GM18520 (cell line): ENCODE data around the gene TMOD3.
"Not testable (repeated sequence)": the region's sequence is repeated elsewhere in the genome, so short reads cannot be mapped to it uniquely, and the experiment has no call there.

Experiments used
- ATAC-seq: cut with Tn5 transposase; IDR thresholded peaks from one replicate; pipeline ENCODE4 v1.9.1; 2021; ENCODE audit not compliant: unreplicated experiment

The TMOD3 gene

GRCh38 chr15:51829376-51830275, at the start of gene TMOD3:
Gene TMOD3 (plus strand): TSS chr15:51829653. CDS start chr15:51862885, 33,232 bp downstream.
- peak; percentile 84 for ATAC-seq

DNA sequence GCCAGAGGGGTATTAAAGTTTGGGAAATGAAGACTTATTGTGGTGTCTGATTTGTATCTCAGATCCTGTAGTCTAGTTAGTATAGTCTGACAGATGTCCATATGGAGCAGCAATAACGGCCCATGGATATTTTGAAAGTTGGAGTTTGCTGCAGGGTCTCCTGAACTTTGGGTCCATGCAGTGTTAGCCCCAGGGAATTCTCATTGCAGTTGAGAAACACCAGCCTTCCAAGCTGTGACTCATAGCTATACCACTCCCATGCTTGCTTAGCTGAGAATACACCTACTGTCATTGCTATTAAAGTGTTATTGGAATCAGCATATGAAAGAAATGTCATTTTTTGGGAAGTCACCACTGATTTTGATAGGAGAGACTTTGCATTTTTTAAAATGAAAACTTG, 48.8 kb upstream of the TMOD3 start:
- ATAC-seq, result no peak

GRCh38 chr15:51781506-51781905, 47.9 kb upstream of the TMOD3 start:
- no peak for ATAC-seq

GRCh38 chr15:51782357-51782896, 47.0 kb upstream of the TMOD3 start:
- ATAC-seq, result no peak

DNA sequence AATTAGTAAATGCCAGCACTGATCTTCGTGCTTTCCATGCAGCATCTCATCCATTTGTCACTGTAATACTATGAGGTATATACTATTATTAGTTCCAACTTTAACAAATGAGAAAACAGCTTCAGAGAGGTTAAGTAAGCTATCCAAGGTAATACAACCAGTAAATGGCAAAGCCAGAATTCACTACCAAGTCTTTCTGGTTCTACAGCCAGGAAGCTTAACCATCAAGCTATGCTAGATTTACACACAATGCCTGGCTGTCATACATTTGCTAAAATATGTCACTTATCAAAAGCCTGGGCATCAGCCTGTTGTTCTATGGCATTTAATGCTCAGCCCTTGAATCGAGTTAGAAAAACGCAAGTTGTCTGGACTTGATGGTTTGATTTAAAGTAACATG, 45.5 kb upstream of the TMOD3 start:
- no peak for ATAC-seq

GRCh38 chr15:51787130-51787529, 42.3 kb upstream of the TMOD3 start:
- ATAC-seq, result not testable (repeated sequence)

- not testable (repeated sequence) for ATAC-seq
Observed at GRCh38 chr15:51792474-51792873, 37.0 kb upstream of the TMOD3 start.

- ATAC-seq, result no peak
Observed at GRCh38 chr15:51793521-51794305, 35.7 kb upstream of the TMOD3 start.

GRCh38 chr15:51796847-51797401, 32.5 kb upstream of the TMOD3 start:
- ATAC-seq, result no peak

DNA sequence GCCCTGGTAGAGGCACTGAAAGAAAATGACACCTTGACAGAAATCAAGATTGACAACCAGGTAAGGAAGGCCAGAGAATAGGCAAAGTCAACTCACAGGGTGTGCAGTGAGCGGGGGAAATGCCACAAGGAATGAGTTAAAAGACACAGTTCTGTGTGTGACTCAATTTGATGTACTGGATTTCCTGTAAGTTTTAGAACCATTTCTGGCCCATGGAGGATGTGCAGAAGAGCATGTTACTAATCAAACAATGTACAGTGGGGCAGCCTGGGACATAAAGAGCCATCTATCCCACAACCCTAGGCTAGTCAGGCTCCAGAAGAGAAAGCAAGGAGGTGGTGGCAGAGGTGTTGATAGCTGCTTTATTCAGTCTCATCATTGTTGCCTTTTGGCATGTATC, 31.2 kb upstream of the TMOD3 start:
- ATAC-seq, result no peak

GRCh38 chr15:51799282-51800252, 29.9 kb upstream of the TMOD3 start:
- no peak for ATAC-seq

DNA sequence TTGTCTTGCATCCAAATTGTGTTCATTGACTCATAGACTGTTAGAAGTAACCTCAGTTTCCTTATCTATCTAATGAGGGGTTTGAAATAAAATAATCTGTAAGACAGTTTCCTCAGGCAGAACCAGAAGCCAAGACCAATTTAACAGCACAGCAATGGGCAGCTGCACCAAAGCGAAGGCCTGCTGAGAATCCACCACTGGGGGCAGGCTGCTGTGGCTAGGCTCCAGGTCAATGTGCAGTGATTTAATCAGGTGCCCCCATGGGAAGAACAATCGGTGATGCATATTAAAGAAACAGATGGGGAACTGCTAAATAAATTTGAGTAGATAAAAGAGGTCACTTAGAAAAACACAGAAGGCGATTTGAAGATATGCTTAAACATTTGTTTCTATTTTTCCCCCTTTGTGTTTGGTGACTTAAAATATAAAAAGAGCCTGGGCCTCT, 28.0 kb upstream of the TMOD3 start:
- ATAC-seq, result no peak

- ATAC-seq, result no peak
Observed at GRCh38 chr15:51802593-51802992, 26.9 kb upstream of the TMOD3 start.

GRCh38 chr15:51803965-51804364, 25.5 kb upstream of the TMOD3 start:
- ATAC-seq, result no peak

DNA sequence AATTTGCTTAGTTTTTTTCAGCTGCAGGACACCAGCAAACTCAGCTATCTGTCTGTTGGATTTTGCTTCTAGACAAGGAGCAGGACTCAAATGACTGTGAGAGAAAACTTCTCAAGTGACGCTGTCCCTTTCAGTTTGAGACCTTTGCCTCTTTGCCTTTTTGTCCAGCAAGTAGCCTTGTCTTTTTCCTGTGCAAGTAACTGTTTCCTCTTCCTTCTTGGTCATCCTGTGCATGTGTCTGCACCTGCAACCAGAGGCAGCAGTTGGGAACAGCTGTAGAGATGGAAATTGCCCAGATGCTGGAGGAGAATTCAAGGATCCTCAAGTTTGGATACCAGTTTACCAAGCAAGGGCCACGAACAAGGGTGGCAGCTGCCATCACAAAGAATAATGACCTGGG, 23.3 kb upstream of the TMOD3 start:
- ATAC-seq, result no peak

GRCh38 chr15:51809457-51809856, 20.0 kb upstream of the TMOD3 start:
- no peak for ATAC-seq

- no peak for ATAC-seq
Observed at GRCh38 chr15:51812598-51812997, 16.9 kb upstream of the TMOD3 start.

GRCh38 chr15:51814606-51815005, 14.8 kb upstream of the TMOD3 start:
- ATAC-seq, result no peak

- ATAC-seq, result no peak
Observed at GRCh38 chr15:51816611-51817010, 12.8 kb upstream of the TMOD3 start.

GRCh38 chr15:51818150-51818549, 11.3 kb upstream of the TMOD3 start:
- no peak for ATAC-seq
